Left hindlimb (tissue), 1 donor: ENCODE results near the gene OR2AG1.
"Not testable (repeated sequence)": the region's sequence is repeated elsewhere in the genome, so short reads cannot be mapped to it uniquely, and the experiment has no call there.

ENCODE experiments used
- DNase-seq: peaks from one replicate; pipeline ENCODE4 v3.0.0-alpha.2; 2018

Gene OR2AG1

DNA sequence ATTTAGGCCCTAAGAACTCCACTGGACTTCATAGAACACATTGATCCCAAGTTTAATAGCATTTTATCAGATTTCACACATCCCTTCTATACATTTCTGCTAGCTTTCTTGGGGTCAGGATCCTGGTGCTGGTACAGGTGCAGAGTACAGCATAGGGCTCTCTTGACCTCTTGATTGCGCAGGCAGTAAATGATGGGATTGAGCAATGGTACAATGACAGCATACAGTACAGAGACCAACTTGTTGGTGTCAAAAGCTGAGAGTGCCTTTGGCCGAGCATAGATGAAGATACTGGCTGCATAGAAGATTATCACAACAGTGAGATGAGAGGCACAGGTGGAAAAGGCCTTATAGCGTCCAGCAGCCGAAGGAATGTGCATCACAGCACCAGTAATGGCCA is 11.8 kb downstream of the OR2AG1 start:
- DNase-seq = no peak

- DNase-seq = no peak
These were observed 16.6 kb downstream of the OR2AG1 start, which contains the start of gene OR6A2 for GRCh38 chr11:6799402-6799801. Gene OR6A2, minus strand, starts transcription at chr11:6799689. Its CDS starts 3,981 bp downstream, at chr11:6795708.

DNA sequence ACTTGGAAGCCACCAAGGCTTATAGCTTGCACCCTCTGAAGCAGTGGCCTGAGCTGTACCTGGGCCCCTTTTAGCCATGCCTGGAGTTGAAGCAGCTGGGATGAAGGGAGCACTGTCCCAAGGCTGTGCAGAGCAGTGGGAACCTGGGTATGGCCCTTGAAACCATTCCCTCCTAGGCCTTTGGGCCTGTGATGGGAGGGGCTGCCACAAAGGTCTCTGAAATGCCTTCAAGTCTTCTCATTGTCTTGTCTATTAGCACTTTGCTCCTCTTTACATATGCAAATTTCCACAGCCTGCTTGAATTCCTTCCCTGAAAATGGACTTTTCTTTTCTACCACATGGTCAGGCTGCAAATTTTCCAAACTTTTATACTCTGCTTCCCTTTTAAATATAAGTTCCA is 18.3 kb downstream of the OR2AG1 start:
- not testable (repeated sequence) for DNase-seq

DNA sequence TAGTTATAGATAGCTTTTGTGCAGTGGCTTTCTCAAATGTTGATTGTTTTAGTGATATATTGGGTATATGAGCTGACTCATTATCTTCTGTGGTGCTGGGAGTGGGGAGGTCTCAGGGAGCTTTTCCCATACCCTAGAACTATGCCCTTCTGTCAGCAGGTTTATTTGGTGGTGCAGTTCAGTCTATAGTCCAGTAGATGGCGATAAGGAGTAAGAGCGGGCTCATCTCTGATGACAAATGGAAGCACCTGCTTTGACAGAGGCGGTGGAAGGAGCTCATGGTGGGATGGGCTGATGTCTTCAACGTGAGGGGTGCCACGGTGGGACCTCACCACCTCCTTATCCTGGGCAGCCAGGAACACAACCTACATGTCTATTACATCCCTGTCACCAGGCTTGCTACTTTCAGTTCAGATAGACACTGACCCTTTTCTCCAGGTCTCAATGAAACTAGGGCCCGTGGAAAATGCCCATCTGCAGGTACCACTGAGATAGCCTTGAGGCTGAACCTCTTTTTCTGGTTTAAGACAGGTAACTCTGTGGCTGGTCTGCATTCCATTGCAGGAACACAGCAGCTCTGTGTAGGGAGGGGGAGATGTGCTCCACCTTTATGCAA is 29.7 kb downstream of the OR2AG1 start:
- DNase-seq = no peak

GRCh38 chr11:6813656-6814055 is 30.8 kb downstream of the OR2AG1 start:
- no peak for DNase-seq

DNA sequence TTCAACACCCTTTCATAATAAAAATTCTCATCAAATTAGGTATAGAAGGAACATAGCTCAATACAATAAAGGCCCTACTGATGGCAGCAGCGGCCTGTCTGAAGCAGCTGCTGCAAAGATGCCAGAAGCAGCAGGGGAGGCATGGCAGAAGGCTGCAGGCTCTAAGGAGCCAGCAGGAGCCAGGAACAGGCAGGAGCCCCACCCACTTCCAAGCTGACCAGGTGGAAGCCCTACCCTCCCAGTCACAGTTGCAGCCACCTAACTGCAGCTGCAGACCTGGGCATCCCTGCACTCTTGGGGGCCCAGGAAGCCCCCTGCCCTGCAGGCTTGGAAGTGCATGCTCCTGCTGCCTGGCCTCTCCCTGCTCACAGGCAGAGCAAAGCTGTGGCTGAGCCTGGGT is 34.9 kb downstream of the OR2AG1 start:
- no peak for DNase-seq

GRCh38 chr11:6818967-6819366 is 36.1 kb downstream of the OR2AG1 start:
- DNase-seq = no peak

DNA sequence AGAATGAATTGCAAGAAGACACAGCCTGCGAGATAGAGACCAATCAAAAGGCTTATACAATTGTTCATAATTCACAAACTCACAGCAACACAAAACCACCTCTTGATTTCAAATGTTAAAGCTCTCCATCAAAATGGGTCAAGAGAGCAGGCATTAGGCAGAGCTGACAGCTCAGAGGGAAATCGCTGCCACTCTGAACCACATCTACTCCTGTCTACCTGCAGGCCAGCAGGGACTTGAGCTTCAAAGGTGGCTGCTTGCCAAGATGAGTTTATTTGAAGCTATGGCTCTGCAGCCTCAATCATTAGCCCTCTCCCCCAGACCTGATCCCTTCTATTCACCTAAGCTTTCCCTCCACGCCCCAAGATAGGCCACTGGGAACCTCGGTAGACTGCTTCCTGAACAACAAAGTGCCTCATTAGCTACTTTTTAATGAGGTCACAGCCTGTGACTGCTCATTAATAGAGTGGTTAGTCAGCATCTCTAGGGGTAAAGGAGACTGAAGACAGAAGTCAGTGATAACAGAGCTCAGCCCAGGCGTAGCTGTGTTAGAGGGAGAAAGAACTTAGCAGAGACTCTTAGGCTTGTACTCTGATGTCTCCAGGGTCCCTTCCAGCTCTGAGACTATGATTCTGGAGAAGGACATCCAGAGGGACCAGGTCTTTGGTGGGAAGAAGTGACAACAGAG is 41.5 kb downstream of the OR2AG1 start:
- DNase-seq = no peak

DNA sequence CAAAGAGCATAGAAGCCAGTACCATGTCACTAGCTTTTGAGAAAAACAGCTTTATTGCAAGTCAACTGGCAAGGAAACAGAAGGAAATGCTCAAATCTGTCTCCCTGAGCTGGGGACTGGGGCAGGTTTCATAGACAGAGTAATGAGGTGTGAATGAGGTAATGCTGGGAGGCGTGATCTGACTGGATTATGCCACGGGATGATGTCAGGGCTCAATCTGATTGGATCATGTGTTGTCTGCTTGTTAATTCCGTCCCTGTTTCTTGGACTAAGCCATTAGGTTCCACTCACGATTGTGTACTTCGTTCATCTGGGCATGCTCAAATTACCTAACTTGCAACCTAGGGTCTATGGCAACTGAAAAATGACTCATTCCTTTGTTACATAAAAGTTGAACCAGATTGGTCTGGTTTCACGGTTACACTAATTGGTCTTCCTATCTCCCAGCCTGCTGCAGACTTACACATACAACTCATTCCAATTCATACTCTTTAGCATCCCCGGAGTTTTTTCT is 42.5 kb downstream of the OR2AG1 start:
- peak; percentile 70 for DNase-seq

GRCh38 chr11:6828103-6828502 is 45.3 kb downstream of the OR2AG1 start:
- no peak for DNase-seq

- no peak for DNase-seq
These were observed 50.5 kb downstream of the OR2AG1 start for GRCh38 chr11:6833356-6833755.

- DNase-seq = no peak
These were observed 51.2 kb downstream of the OR2AG1 start for GRCh38 chr11:6834021-6834420.
